ENCODE results near the gene ITPKB.
"Not testable (repeated sequence)": the region's sequence is repeated elsewhere in the genome, so short reads cannot be mapped to it uniquely, and the experiment has no call there.

Gene ITPKB

DNA sequence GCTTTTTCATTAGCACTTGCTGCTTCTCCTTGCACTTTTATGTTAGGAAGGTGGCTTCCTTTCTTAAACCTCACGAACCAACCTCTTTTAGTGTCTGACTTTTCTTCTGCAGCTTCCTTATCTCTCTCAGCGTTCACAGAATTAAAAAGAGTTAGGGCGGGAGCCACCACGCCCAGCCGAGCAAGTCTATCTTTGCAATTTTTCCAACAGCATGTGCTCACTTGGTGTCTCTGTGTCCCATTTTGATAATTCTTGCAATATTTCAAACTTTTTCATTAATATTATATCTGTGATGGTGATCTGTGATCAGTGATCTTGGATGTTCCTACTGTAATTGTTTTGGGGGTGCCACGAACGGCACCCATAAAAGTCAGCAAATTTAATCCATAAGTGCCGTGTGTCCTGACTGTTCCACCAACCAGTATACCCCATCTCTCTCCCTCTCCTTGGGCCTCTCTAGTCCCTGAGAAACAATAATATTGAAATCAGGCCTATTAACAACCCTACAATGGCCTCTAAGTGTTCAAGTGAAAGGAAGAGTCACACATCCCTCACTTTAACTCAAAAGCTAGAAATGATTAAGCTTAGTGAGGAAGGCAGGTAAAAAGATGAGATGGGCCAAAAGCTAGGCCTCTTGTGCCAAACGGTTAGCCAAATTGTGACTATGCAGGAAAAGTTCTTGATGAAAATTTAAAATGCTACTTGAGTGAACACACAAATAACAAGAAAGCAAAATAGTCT is 15.9 kb upstream of the ITPKB start:
- DNase-seq (ENCODE audit: low read depth, low spot score) = no peak

- DNase-seq (ENCODE audit: low read depth, low spot score) = no peak
These were observed 15.0 kb upstream of the ITPKB start for GRCh38 chr1:226754097-226754496.

GRCh38 chr1:226751703-226752102 is 12.6 kb upstream of the ITPKB start:
- DNase-seq (ENCODE audit: low read depth, low spot score) = no peak

DNA sequence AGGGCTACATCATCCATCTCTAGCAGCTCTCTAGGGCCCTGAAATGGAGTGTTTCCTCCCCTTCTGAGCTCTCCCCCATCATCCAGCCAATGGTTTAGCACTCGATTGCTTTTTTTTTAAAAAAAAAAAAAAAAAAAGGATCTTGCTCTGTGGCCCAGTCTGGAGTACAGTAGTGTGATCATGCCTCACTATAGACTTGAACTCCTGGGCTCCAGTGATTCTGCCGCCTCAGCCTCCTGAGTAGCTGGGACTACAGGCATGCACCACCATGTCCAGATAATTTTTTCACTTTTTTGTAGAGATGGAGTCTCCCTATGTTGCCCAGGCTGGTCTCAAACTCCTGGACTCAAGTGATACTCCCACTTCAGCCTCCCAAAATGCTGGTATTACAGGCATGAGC is 12.1 kb upstream of the ITPKB start:
- no peak for DNase-seq (ENCODE audit: low read depth, low spot score)

- DNase-seq (ENCODE audit: low read depth, low spot score) = no peak
These were observed 10.4 kb upstream of the ITPKB start for GRCh38 chr1:226749467-226749866.

DNA sequence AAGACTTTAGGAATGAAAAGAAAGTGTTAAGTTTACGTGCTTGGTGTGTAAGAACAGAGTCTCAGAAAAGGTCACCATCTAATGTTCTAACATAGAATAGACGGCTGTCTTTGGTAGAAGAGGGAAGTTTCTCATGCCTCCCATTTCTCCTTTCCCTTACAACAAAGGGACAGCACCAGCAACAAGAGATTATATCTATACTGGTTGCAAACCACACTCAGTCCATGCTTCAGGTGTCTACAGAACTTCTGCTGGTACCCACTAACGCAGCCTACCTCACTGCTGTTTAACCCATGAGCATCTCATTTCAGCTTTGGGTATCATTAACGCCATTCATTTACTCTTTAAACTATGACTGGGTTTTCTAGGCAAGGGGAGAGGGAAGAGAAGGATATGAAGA is 9.2 kb upstream of the ITPKB start:
- no peak for DNase-seq (ENCODE audit: low read depth, low spot score)

GRCh38 chr1:226747519-226748263 is 8.6 kb upstream of the ITPKB start:
- DNase-seq (ENCODE audit: low read depth, low spot score) = not testable (repeated sequence)

DNA sequence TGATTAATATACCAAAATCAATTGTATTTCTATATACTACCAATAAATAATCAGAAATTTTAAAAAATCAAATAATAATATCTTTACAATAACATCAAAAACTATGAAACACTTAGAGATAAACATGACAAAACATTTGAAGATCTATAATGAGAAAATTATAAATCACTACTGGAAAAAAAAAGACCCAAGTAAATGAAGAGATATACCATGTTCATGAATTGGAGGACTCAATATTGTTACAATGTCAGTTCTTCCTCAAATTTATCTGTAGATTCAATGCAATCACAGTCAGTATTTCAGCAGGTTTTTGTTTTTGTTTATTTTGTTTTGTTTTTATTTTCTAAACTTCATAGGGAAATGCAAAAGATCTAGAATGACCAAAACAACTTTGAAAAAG is 4.2 kb upstream of the ITPKB start:
- DNase-seq (ENCODE audit: low read depth, low spot score) = no peak

GRCh38 chr1:226741009-226741408 is 1.9 kb upstream of the ITPKB start:
- DNase-seq (ENCODE audit: low read depth, low spot score) = no peak

GRCh38 chr1:226739696-226740065 is 599 bp upstream of the ITPKB start:
- no peak for DNase-seq (ENCODE audit: low read depth, low spot score)

- no peak for DNase-seq (ENCODE audit: low read depth, low spot score)
These were observed 574 bp downstream of the ITPKB start for GRCh38 chr1:226738421-226738994.

DNA sequence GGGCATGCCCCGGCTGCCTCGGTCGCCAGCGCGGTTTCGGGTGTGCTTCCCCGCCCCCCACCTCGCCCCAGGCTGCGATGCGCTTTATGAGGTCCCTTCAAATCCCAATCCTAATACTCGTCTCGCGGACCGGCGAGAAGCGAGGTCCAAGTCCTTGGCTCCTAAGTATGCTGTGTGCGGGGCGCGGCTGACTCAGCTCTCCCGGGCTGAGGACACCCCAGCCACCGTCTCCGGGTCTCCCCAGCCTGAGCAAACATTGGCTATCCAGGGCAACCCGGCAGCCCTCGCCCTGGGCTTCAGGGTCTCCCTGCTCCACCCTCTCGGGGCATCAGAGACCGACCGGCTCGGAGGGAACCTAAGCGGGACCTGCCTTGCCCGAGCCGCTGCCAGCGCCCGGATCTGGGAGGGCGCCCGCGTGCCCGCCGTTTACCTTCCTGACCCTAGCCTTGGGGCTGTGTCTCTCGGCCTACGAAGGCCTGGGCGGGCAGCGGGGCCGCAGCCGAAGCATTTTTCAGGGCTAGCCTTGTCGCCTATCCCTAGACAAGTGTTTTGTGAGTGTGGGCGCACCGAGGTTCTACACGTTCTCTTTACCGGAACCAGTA is 1.2 kb downstream of the ITPKB start:
- no peak for DNase-seq (ENCODE audit: low read depth, low spot score)

DNA sequence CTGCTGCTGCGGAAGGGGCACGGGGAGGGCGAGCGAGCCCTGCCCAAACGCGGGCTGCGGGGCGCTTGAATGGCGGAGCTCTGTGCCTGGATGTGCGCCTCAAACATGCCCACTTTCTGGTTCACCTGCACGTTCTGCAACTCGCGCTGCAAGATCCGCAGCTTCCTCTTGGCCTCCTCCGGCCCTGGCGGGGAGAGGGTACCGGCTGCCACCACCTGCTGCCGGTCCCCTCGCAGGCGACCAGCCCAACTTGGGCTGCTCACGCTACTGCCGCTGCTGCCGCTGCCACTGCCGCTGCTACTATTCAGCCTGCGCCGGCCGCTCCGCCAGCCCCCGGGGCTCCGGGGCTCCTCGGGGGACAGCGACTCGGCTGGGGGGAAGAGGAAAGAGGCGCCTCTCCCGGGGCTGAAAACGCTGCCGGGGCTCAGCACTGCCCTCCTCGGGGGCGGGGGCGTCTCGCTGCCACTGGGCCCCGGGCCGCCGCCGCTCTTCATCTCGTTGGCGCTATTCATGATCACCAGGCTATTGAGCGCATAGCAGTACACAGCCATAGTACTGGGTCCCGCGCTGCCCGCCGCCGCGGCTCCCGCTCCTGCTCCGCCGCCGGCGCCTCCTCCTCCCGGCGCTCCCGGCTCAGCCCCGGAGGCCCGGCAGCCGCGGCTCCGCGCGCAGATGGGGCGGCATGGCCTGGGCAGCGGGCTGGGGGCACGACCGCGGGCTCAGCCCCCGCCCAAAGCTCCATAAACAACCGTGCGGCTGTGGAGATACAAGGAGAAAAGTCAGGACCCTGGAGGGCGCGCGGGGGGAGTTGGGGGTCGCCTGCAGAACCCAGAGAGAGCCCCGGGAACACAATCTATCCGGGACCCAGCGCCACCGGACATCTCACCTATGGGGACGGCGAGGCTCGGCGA is 1.9 kb downstream of the ITPKB start:
- DNase-seq (ENCODE audit: low read depth, low spot score) = no peak

DNA sequence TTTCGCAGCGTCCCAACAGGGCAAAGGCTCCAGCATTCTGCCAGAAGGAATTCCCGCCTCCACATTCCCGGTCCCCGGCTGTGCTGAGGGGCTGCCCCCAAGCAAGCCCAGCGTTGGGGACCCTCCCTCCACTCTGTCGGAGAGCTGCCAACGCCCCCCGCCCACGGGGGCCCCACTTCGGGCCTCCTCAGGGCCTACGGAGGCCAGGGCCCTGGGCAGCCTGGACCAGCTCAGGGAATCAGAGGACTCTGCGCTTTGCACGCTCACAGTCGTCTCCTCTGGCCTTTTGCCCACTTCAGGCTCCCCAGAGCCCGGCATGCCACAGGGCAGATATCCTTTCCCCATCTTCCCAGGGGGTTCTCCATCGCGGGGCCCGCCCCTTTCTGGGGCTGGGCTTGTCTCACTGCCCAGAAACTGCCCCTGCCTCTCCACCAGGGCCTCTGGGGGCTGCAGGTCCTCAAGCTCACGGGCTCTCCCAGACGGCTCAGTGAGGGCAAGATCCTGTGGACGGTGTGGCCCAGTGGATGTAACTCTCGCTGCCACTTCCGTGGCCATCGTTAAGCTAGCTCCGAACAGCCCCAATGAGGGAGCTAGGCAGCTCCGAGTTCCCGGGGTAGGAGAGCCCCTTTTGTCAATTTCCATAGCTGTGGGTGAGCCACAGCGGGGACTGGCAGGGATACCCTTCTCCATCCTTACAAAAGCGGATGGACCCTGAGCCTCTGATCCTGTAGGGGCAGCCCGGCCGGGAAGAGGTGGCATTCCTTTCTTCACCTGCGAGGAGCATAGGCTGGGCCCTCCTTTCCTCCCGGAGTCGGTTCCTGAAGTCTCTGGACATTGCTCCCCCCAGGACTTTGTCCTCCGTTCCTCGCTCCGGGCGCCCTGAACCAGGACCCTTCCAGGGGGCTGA is 2.8 kb downstream of the ITPKB start:
- no peak for DNase-seq (ENCODE audit: low read depth, low spot score)

DNA sequence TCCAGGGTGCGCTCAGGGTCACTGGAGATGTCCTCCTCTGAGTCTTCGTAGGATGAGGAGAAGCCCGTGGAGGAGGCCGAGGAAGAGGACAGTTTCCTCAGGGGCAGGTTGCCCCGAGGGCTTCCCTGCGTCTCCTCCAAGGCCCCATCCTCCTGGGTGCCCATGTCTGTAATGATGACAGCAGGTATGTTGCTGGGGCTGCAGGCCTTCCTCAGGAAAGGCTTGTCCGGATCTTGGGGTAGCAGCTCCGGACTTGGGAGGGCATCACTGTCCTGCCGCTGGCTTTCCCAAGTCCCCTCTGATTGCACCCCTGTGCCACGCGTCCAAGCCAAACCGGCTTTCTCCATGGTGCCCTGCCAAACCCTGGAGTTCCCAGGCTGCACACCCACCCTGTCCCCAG is 3.5 kb downstream of the ITPKB start:
- no peak for DNase-seq (ENCODE audit: low read depth, low spot score)

DNA sequence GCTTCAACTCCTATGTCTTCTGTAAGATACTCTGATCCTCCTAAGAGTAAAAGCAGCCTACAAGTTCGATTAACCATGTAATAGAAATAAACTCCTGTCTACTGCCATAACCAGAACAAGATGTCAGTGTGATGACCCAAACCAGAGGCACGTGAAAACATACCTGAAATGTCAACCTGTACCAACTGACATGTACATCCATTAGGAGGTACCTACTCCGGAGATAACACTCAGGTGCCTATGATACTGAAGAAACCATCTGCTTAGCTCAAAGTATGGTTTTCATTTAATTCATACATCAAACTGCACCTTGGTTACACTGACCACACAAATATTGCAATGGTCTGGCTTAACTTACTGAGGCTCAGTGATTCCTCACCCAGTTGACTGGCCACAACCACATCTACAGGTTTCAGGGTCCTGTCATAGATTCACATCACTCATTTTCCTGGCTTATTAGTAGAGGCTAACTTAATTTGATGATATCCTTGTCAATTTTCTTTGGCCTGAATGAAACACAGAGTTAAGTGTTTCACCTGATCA is 4.4 kb downstream of the ITPKB start:
- DNase-seq (ENCODE audit: low read depth, low spot score) = no peak

DNA sequence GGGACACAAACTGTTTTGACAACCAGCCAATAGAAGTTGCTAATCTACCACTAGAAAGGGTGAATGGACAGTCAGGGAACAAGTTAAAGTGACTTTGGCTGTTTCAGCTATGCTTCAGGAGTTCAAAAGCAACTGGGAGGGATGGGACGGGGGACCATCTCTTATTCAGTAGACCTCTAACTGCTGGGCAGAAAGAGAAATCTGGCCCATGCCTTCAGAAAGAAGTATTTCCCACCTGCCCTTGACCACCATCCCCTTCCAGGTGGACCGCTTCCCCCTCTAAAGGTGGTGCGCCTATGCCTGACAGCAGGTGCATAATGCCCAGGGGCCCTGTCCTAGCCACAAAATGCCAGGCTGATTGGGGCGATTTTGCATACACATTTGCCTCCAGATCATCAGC is 5.2 kb downstream of the ITPKB start:
- DNase-seq (ENCODE audit: low read depth, low spot score) = no peak

- no peak for DNase-seq (ENCODE audit: low read depth, low spot score)
These were observed 5.8 kb downstream of the ITPKB start for GRCh38 chr1:226733304-226733703.

GRCh38 chr1:226732856-226733291 is 6.2 kb downstream of the ITPKB start:
- DNase-seq (ENCODE audit: low read depth, low spot score) = no peak

DNA sequence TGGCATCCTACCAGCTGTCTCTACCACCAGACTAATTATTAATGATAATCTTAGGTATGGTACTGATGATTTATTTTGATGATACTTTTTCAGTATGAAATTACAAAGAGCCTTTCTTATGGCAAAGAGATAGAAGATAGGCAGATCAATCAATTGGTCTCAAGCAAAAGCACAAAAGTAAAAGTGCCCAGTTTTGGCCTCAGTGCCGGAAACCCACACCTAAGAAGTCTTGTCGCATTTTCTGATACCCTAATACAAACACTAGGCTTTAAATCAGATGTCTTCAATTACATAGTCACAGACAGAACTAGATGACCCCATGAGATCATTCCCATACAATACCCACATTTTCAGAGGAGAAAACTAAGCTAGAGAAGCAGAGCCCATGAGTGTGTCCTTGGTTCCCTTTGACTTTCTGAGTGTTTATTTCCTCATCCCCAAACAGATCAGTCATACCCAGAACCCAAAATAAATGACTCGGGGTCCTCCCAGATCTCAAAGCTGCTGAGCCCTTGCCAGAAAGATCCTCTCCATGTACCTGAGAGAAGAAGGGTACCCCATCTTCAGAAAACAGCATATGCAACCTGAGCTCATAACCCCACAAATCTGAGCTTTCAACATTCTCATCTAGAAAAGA is 7.7 kb downstream of the ITPKB start:
- no peak for DNase-seq (ENCODE audit: low read depth, low spot score)
